ENCODE measurements around the gene TMEM185A.
"Not testable (repeated sequence)": the region's sequence is repeated elsewhere in the genome, so short reads cannot be mapped to it uniquely, and the experiment has no call there.

- not testable (repeated sequence) for TF ChIP-seq CTCF (IDR thresholded peaks at IDR 0.05 in 2 of 3, conservative IDR thresholded peaks at IDR 0.05 in 1 of 3; ENCODE audit: control insufficient read depth in 2 of 3, extremely low read depth in 1 of 3, insufficient read depth in 1 of 3, low read depth in 3 of 3, low read length in 3 of 3); SREBF1 (IDR thresholded peaks at IDR 0.05; ENCODE audit: low read length); RCOR1 (conservative IDR thresholded peaks at IDR 0.05; ENCODE audit: low read depth, low read length); RAD21 (IDR thresholded peaks at IDR 0.05; ENCODE audit: insufficient read depth, low read depth, low read length); SMC3 (IDR thresholded peaks at IDR 0.05; ENCODE audit: borderline replicate concordance, low read length); BHLHE40 (IDR thresholded peaks at IDR 0.05; ENCODE audit: borderline replicate concordance in 1 of 2, low read depth in 2 of 2, low read length in 1 of 2)
Observed at GRCh38 chrX:149587359-149587758, 44.2 kb downstream of the TMEM185A start, which contains the start of gene MAGEA9B.

Measured in GM12878 (cell line).